IPS DF 19.7 (cell line): Measurements from ENCODE around the gene SEC63.
"Not testable (repeated sequence)": the region's sequence is repeated elsewhere in the genome, so short reads cannot be mapped to it uniquely, and the experiment has no call there.

Source experiments
- DNase-seq: peaks from one replicate; pipeline ENCODE4 v3.0.0-alpha.2; 2013; ENCODE audit warnings: low read depth, low spot score

SEC63 gene

DNA sequence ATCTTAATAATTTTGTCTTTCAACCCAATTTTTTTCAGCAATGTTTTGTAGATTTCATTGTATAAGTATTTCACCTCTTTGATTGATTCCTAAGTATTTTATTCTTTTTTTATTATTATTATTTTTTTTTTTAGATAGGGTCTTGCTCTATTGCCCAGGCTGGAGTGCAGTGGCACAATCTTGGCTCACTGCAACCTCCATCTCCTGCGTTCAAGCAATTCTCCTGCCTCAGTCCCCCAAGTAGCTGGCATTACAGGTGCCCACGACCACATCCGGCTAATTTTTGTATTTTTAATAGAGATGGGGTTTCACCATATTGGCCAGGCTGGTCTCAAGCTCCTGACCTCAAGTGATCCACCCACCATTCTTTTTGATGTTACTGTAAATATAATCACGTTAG is 97.0 kb downstream of the SEC63 start:
- not testable (repeated sequence) for DNase-seq

DNA sequence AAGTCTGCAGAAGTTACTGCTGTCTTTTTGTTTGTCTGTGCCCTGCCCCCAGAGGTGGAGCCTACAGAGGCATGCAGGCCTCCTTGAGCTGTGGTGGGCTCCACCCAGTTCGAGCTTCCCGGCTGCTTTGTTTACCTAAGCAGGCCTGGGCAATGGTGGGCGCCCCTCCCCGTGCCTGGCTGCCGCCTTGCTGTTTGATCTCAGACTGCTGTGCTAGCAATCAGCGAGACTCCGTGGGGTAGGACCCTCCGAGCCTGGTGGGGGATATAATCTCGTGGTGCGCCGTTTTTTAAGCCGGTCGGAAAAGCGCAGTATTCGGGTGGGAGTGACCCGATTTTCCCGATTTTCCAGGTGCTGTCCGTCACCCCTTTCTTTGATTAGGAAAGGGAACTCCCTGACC is 97.9 kb downstream of the SEC63 start:
- not testable (repeated sequence) for DNase-seq

DNA sequence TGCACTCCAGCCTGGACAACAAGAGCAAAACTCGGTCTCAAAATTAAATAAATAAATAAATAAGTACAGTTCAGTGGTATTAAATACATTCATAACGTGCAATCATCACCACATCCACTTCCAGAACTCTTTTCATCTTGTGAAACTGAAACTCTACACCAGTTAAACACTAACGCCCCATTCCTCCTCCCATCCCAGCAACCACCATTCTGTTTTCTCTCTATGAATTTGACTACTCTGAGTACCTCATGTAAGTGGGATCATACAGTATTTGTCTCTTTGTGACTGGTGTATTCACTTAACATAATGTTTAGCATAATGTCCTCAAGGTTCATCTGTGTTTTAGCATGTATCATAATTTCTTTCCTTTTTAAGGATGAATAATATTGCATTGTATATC is 104.8 kb downstream of the SEC63 start:
- no peak for DNase-seq

DNA sequence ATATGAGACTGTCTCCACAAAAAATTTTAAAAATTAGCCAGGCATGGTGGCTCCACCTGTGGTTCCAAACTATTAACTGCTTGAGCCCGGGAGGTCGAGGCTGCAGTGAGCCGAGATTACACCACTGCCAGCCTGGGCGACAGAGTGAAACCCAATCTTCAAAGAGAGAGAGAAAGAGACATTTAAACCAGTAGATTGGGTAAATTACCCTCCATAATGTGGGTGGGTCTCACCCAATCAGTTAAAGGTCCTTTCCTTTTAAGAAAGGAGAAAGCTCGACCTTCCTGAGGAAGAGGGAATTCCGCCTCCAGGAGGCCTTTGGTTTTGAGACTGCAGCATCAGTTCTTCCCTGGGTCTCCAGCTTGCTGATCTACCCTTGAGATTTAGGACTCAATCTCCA is 108.7 kb downstream of the SEC63 start:
- no peak for DNase-seq

DNA sequence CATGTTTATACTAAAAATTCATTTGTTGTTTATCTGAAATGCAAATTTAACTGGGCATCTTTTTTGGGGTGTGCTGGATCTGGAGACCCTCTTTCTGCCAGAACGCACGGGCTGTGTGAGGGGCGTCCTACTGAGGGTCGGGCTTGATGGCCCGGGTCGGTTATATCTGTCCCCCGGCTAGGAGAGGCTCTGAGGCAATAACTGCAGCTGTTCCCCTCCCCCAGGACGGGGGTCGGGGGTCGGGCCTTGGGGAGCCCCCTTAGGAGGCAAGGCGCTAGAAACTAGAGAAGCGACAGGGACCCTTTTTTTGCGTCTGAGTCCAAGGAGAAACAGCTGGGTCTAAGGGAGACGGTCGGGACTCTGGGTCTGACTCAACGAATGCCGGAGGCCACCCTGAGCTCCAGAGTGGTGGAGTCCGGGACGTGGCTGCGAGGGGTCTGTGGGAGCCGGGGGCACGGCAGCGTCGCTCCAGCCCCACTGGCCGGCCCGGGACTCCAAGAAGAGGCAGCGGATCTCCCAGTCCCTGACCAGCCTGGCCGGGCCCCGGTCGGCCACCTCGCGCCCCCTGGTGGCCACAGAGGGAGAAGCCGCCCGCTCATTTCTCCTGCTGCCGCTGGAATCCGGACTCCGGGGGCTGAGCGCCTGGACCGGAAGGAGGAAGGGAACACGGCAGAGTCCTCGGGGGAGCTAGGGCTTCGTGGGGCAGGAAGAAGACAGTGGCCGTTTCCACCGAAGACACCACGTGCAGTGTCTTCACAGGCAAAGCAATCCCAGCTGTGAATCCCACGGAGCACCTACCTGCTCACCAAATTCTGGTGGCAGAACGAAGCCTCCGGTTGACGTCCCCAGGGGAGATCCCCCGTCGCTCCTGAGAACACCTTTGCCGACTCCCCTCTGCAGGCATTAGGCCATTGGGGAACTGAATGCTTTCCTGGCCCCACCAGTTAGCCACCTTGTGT is 109.9 kb downstream of the SEC63 start:
- no peak for DNase-seq

DNA sequence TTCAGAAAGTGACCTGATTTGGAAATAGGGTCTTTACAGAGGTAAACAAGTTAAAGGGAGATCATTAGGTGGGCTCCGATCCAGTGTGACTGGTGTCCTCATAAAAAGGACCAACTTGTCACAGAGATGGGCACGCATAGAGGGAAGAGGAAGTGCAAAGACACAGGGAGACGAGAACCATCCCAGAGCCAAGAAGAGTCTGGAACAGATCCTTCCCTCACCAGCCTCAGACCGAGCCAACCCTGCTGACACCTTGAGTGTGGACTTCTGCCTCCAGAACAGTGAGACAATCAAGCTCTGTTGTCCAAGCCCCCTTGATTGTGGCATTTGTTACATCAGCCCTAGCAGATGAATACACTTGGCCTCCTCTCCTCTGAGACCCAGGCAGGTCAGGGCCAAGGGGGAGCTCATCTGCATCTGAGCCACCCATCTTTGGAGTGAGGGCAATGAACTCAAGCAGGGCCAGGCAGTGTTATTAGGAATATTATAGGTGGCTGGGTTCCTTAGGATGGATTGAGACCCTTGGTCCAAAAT is 111.7 kb downstream of the SEC63 start:
- no peak for DNase-seq

DNA sequence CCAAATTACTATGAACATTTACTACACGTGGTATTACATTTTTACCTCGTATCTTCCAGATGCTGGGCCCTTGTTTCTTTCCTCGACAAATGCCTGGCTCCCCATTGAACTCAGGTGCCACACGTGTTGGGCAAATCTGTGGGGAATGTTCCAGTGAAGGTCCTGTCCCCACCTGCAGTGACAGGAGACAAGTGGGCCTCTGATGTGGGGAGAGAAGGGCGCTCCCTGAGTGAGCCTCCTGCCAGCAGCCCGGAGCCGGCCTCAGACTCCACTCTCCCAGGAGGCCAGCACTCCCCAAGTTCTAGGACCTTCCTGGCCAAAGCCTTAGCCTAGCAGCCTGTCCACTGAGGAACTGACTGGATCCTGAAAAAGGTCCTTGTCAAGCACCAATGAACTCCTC is 112.2 kb downstream of the SEC63 start:
- DNase-seq: no peak

DNA sequence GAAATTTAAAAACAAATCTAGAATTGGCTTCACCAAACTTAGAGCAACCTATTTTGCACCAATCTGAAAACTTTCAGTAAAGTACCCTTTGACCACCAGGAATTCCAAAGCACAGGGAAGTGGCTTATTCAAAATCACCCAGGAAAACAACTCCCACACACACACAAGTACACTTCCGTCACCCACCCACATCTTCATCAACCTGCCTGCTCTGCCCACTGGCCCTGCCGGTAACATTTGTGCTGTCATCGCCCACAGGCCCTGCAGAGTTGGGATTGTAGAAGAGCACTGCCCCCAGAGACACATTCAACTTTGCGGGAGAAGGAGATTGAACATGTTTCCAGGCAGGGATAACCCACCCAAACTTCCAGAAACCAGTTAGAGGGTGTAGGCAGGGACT is 114.6 kb downstream of the SEC63 start:
- no peak for DNase-seq

DNA sequence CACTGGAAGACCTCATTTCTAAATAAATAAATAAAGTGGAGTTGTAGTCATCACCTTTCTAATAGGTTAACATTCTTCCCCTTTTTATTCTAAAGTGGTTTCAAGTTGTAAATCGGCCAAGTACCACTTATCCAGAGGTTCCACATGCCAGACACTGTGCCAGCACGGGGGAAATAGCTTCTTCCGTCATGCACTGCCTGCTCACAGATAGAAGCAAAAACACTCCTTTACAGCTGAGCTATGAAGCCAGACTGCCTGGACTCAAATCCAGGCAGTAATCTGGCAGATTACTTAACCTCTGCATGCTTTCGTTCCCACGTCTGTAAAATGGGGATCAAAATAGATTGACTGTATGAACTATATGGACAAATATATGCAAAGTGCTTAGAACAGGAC is 116.7 kb downstream of the SEC63 start:
- DNase-seq: no peak

DNA sequence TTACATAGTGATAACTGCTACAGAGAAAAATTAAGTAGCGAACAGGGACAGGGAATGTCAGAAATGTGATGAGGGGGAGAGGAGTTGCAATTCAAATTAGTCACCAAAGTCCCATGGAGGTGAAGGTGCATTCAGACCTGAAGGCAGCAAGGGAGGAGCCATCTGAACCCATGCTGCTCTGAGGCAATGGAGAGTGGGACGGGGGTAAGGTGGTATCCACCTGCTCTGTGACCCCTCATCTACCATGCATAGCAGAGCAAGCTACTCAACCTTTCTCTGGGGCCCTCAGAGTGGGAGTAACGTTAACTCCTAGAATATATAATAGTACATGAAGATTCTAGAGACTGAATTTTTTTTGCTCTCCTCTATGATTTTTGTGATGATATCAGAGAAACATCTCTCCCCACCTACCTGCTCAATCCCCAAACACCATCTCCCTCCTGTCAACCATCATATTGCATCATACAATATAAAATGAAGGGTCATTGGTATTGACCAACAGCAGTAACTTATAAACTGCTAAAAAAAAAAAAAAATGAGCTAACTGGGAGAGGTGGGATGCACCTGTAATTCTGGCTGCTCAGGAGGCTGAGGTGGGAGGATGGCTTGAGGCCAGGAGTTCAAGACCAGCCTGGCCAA is 117.3 kb downstream of the SEC63 start:
- no peak for DNase-seq

DNA sequence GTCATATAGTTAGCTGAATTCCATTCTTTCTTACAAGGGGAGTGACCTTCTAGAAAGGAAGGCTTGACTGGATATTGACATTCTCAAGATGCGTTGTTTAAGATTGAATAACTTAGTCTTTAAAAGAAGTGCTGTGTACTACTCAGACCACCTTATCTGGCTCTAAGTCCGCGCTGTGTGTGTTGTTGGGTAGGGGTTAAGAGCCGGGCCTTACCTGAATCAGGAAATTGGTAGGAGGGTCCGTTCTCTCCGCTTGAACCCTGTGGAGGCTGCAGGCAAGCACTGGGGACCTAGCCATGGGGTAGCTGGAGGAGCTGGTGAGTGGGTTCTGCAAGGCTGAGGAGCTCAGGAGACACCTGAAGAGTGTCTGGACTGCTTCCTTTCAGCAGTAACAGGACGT is 124.9 kb downstream of the SEC63 start:
- no peak for DNase-seq

DNA sequence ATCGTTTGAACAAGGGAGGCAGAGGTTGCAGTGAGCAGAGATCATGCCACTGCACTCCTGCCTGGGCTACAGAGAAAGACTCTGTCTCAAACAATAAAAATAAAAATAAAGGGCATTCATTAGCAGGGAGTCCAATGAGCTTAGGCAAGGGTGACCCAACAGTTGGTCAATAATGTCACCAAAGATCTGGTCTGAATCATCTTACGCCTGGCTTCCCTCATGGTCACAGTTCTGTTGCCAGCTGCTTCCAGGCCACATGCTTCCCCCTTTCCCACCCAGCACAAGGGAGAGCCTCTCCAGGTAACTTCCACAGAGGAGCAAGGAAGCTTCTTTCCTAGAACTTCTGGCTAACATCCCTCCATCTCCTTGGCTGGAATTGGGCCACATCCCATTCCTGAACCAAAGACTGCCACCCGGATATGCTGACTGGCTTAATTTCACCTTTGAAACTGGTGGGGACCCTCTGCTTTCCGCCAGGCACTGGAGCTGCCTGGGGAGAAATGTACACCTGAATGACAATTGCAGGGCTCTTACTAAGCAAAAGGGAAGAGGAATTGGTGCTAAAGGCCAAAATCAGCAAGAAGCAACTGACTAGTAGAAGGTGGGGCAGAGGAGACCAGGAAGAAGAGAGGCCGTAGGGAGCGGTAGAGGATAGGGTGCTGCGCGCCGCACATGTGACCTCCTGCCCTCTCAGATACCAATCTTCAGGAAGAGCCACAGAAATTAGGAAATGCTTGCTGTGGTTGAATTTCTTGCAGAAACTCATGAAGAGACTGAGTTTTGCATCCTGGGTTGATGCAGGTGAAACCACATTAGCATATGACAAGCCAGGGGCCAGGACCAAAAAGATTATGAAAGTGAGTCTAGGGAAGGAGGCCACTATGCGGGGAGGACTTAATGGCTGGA is 125.6 kb downstream of the SEC63 start:
- no peak for DNase-seq

DNA sequence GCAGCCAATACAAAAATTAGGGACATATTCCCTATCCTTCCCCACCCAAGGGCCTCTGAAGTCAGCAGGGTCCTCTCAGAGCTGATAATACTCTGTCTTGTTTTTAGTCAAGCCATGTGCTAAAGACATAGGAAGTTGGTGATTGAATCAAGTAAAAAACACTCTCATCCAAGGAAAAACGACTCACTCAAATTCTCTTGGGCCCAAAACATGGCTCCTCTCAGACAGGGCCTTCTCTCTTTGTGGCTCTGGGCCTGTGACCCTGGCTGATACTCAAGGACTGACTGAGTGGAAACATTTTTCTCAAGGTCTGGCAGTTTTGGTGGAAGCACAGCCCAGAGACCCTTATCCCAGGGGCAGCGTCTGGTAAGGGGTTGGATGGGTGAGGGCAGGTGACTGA is 127.9 kb downstream of the SEC63 start:
- no peak for DNase-seq

DNA sequence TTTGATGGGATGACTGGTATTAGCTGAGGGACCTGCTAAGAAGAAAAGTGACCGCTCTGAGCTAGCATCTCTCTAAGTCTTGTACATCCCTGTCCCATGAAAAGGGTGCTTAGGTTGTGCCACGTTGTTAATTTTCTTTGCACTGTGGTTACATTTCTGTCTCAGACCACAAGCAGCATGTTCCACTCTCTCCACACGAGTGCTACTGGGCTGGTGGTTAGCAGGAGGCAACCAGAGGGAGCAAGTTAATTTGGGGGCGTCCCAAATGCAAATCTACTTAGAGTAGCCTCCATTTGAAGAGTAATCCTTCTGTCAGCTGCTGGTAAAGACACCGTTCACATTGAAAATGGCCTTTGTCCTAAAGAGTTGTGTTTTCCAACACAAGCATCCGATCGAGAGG is 130.5 kb downstream of the SEC63 start:
- DNase-seq: no peak

DNA sequence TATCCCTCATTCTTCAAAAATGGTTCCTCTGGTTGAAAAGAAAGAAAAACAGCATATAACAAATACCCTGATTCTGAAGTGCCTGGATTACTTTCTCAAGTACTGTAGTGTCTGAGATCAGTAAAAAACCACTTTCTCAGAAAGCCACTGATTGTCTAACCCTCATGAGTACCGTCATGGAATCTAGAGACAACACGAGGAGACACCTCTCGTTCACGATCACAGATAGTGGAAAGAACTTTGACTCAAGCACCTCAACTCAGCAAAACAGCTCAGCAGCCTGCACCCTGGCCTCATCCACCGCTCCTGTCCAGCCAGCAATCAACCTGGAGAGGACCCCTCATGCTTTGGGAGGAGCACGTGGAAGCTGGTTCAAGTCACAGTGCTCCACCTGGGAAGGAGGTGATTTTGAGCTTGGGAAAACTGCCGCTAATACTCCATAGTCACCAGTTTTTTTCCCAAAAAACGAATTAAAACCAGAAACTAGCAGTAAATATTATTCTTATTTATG is 134.9 kb downstream of the SEC63 start:
- DNase-seq: no peak

DNA sequence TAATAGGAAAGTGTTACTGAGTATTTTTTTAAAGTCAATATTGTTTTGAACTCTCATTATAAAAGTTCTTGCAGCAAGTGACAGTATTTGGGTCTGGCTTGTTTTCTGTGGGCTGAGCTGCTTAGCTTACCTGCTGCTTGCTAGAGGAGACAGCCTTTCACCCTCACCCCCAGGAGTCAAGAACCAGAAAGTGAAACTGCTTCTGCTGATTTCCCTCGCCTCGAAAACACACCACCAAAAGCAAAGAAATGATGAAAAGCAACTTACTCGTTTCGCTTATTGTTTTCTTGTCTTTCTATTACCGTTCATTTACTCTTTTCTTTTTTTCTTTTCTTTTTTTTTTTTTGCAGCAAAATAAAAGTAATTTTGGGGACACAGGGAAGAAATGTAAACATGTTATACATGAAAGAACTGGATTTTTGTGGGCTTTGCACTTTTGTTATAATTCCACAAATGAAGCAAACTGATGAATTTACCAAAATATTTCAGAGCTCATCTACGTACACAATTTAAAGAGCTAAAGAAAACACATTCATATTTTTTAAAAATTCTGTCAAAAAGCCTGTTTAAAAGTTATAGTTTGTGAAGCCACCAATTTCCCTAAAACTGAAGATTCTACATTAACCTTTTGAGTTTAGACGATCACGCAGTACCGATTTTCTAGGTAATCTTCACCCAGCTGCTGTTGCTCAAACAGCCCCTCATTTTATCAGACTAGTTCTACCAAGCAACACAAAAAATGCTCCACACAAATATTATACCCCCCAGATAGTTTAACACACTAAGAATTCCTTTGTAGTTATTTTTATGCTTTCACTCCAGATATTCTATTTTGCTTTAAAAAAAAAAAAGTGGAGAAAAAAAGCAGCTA is 135.6 kb downstream of the SEC63 start:
- DNase-seq: no peak

DNA sequence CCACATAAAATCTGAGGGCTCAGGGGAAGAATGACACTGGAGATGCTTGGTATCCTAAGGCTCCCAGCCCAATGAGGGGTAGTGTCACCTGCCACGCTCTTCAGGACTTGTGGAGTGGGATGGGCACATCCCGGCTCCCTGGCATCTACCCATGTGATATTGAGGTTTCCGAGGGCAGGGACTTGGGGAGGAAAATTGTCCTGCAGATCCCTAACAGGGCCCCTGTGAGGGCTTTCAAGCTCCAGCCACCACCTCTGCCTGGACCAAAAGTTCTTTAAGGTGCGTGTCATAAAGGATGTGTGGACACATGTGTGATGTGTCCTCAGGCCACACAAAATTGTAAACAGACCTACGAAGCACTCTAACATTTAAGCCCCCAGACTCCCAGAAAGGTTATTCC is 136.4 kb downstream of the SEC63 start:
- no peak for DNase-seq

DNA sequence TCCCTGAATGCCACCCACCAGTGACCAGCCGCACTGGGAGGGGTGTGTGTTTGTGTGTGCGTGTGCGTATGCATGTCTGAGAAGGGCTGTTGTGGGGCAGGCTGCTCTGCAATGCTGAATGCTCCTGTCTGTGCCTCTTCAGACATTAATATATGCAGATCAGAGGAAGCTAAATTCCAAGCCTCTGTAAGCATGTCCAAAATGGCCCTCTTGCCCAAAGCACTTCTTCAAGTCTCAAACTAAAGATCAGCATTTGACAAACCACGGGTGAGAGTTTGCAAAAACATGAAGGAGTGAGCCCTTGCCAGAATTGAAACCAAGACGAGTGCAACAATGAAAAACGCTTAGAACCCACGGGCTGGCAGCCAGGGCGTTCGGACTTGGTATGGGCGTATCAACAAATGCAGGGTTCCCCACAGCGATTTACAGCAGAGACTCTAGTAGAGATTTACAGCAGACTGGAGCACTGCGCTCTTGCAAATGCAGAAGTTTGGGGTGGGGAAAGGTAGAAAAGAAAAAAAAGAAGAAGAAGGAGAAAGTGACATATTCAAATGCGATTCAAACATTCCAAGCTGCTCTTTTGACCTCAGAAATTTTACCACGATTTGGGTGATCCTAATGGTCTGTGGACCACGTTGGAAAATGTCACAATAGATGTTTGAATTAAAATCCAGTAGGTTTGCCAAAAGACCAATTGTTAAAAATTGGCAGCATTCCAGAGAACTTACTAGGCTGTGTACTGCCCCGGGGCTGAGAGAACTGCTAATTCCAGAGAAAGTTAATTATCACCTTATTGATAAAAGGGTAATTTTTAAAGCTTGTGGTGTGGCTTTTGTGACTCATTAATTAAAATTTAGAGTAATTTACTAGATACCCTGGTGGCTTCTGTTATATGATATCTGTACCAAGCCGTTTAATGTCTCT is 137.4 kb downstream of the SEC63 start:
- DNase-seq: no peak

DNA sequence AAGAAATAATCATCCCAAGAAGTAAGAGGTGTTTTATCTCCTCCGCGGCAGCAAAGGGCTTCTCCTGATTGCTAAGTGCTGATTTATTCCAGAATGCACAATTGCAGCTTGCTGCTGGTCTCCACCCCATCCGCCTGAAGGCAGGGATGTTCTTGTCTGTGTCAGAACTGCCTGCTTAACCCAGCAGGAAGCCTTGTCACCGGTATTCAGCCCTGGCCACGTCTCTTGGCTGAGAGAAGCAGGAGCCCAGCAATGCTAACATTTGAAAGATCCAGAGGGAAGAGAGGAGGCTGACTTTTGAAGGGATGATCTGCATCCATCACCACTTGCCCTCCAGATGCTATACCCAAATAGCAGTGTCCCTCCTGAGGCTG is 138.1 kb downstream of the SEC63 start:
- DNase-seq: no peak

DNA sequence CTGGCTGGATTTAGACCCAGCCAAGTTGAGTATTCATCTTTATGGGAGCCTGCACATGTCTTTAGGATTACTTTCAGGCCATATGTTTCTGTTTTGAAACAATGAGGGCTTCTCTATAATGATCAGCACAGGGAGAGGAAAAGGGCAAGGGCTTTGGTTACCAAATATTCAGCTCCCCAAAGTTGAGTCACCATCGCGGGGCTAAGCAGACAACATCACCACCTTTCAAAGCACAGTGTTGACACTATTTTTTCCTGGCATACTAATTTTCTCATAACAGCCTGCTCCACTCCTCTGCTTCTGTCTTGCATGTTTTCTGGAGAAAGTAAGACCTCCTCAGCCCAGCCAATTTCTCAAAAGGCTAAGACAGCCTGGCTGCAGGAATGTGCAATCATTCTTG is 138.8 kb downstream of the SEC63 start:
- no peak for DNase-seq
